A549 treated with AZD2906 at 1 μM for 4 hours (cell line): ENCODE results near the gene NPS. TPM values are rescaled to one million over a fixed set of nuclear protein-coding genes. Genes with fewer than 3 reads are reported as not detected.

Experiments
- total RNA-seq: library from RNA; stranded (reverse); fragments of 200-300 nt; extraction: Qiagen RNA extraction; gene quantifications from 5 replicates; pipeline ENCODE4 v1.2.3, GENCODE V29; 2022

The NPS gene
- total RNA-seq, result 0.77 TPM in 1 of 5 replicates, not detected in the others

GRCh38 chr10:127549009-127549408 lies at the start of gene NPS:
TSS of gene NPS (plus strand) at chr10:127549309. CDS start at chr10:127549369, 60 bp downstream.

Other genes starting within 250 kb of the NPS start
- not detected in 5 replicates for gene FOXI2, start 187.9 kb downstream of the NPS start, total RNA-seq